Activated CD8-positive, alpha-beta memory T cell treated with anti-CD3 and anti-CD28 coated beads for 48 hours (primary cell): ENCODE measurements around the gene ACAA1.
"Not testable (repeated sequence)": the region's sequence is repeated elsewhere in the genome, so short reads cannot be mapped to it uniquely, and the experiment has no call there.

Experiments
- DNase-seq, 3 experiments: peaks; one replicate each; pipeline ENCODE4 v3.0.0-alpha.2; 2020; ENCODE audit warnings: low read depth in 2 of 3, low spot score in 2 of 3

ACAA1 gene

DNA sequence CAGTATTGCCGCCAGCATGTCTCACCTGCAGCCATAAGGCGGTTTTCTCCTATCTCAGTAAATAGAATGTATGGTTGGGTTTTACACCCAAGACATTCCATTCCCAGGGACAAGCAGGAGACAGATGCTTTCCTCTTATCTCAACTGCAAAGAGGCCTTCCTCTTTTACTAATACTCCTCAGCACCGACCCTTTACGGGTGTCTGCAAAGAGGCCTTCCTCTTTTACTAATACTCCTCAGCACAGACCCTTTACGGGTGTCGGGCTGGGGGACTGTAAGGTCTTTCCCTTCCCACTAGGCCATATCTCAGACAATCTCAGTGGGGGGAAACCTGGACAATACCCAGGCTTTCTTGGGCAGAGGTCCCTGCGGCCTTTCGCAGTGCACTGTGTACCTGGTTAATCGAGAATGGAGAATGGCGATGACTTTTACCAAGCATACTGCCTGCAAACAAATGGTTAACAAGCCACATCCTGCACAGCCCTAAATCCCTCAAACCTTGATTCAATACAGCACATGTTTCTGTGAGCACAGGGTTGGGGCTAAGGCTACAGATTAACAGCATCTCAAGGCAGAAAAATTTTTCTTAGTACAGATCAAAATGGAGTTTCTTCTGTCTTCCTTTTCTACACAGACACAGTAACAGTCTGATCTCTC lies 1.2 kb downstream of the ACAA1 start:
- DNase-seq: not testable (repeated sequence)

GRCh38 chr3:38134517-38135143 lies 2.3 kb downstream of the ACAA1 start:
- DNase-seq: not testable (repeated sequence)

DNA sequence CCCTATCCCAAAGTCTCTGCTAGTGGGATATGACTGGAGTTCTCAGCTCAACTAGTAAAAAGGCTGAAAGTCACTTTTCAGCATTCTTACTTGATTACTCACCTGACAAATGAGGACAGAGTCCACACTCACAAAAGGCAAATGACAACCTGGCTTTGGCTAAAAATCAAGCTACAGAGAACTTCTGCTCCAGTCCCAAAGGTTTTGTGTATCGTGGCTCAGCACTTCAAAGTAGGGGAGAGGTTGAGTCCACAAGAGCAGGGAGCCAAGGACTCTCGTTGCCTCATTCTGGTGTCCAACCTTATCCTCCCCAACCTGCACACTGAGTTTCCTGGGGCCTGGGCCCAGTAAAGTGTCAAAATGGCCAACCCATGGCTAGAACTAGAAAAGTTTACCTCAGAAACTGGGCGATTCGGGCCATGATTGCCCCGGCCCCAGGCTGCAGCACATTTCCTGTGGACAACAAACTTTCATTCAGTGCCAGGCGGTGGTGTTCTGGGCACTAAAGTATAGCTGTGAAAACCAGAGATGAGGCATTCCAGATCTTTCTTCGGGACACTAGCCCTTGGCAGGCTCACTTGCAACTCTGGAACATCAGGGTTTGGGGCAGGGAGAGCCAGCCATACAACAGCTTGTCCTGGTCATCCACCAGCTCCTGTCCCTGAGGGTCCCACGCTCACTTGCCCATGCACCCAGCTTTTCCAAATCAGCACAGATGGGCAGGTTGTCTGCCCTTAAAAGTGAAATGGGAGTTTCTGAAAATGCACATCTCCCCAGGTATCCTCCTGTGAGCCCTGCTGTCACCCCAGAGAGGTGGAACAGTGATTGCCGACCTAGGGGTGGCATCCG lies 3.1 kb downstream of the ACAA1 start:
- no peak for DNase-seq

GRCh38 chr3:38133209-38133556 lies 3.7 kb downstream of the ACAA1 start:
- DNase-seq: no peak

- no peak for DNase-seq
Measured at GRCh38 chr3:38131621-38132369, 5.1 kb downstream of the ACAA1 start.

GRCh38 chr3:38130631-38131065 lies 6.3 kb downstream of the ACAA1 start:
- no peak for DNase-seq

DNA sequence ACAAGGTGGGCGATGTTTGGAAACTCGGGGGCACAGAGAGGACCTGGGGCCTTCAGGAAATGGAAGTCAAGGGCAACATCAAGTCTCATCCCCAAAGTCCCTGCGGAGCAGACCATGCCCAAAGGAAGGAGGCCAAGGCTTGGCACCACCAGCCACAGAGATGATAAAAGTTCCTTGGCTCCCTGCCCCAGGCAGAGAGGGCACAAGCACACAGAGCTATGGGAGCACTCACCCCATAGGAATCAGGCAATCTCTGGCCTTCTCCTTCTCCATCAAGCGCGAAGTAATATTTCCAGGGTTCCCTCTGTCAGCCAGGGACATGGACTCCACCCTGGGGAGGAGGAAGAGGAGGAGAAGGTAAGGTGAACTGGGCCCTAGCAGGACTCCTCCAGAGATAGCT lies 7.9 kb downstream of the ACAA1 start:
- DNase-seq: no peak

GRCh38 chr3:38128303-38128655 lies 8.6 kb downstream of the ACAA1 start:
- no peak for DNase-seq

DNA sequence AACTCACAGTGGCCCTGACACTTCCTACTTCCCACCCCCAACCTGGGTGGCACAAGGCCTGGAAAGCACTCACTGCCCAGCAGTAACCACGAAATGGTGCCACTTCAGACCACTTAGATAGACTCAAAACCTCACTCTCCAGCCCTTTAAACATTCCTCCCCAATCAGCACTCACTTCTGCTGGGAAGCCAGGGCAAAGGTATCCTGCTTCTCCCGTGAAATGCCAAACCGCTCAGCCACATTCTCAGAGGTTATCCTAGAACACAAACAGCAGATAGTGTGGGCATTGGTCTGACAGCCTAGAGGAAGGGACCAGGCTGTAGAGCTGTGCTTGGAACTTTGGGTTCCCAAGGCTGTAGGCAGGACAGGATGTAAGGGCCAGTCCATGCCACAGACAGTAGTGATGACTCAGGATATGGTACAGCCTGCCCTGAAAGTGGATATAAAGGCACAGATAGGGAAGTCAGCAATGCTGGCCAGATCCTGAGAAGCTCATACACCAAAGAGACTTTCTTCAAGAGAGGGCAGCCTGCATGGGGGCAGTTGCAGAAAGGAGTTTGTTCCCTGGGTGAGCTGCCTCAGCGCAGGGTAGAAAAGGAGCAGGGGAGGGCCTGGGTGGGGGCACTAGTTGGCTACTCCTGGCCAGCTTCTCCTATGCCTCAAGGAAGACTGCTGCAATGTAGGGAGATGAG lies 9.2 kb downstream of the ACAA1 start:
- DNase-seq: no peak

DNA sequence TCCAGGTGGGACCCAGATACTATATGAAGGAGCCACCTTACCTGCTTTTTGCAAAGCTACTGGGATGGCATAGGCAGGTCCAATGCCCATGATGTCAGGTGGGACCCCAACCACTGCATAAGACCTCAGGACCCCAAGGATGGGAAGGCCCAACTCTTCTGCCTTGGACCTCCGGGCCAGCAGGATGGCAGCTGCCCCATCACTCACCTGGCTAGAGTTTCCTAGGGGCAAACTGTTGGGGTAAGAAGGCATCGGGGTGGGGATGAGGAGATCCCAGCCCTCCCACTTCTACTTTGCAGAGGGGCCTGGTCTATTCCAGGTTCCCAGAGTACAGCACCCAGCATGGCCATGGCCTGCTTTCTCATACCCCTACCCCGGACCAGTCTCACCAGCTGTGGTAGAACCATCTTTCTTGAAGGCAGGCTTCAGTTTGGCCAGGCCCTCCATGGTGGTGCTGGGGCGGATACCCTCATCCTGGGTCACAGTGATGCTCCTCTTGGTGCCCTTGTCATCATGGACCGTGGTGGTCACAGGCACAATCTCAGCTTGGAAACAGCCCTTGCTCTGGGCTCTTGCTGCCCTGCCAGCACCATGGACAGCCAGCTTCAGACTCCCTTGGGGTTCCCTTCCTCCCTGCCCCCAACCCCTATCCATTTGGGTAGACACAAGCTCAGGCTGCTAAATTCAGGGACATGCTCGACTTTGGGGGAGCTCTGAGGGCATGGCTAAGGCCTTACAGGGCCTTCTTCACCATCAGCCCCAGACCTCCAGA lies 10.6 kb downstream of the ACAA1 start:
- DNase-seq: no peak

DNA sequence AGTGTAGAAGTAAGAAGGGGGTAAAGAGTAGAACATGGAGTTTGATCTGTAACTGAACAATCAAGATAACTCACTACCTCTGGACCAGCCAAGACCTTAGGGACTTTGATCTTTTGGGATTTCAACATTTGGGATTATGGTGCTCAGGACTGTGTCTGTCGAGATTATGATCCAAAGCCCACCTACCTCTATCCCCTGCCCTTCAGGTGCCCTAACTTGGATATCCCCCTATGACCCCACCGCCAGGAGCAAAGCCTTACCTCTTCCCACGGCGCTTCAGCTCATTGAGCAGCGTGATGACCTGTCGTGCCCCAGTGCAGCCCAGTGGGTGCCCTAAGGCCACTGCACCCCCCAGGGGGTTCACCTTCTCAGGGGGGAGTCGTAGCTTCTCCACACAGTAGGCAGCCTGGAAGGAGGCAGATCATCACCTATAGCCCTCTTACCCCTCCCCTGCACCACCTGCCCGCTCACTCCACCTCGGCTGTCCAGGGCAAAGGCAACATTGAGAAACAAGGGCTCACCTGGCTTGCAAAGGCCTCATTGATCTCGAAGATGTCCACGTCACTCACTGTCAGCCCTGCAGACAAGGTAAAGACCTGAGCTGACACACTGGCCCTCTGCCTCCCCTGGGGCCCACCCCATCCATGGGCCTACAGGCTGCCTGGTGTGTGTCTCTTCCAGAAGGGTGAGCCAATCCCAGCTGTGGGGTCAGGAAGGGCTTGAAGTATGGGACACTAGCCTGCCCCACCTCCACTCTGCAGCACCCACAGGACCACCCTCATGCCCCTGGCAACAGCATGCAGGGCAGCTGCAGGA lies 11.4 kb downstream of the ACAA1 start:
- DNase-seq: no peak

GRCh38 chr3:38124324-38125122 lies 12.4 kb downstream of the ACAA1 start:
- DNase-seq: no peak

- no peak for DNase-seq
Measured at GRCh38 chr3:38122712-38123290, 14.1 kb downstream of the ACAA1 start.

DNA sequence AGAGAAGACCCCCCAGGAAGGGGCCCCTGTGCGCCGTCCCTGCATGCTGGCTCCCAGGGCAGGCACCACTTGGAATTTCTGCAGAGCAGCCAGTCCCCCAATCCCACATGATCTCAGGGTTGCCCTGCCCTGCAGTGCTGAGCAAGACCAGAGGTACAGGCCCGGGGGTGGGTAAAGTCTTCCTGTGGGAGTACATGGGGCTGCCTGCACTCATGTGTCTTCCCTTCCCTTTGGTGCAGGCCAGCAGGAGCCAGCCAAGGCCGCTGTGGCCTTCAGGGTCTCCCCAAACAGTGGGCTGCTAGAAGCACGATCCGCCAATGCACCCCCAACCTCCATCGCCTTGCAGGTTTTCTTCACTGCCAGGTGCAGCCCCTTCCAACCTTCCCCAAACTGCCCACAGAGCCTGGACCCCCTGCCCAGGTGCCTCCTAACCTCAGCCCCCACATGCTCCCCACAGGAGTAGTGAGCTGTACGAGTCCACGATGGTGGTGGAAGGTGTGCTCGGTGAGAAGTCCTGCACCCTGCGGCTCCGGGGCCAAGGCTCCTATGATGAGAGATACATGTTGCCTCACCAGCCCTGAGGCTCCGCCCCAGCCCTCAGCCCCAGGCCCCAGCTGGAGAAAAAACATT lies 15.0 kb downstream of the ACAA1 start:
- no peak for DNase-seq

DNA sequence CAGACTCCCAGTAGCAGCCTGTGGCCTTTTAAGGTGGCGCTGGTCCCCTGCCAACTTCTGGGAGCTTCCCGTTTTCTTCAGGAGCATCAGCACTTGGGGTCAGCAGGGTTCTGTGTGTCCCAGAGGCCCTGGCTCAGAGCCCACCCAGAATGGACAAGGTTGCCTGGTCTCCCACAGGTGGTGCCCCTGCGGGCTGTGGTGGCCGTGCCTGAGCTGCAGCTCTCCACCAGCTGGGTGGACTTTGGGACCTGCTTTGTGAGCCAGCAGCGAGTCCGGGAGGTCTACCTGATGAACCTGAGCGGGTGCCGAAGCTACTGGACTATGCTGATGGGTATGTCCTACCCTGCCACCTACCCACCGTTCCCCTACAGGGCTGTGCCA lies 15.5 kb downstream of the ACAA1 start:
- DNase-seq: no peak

DNA sequence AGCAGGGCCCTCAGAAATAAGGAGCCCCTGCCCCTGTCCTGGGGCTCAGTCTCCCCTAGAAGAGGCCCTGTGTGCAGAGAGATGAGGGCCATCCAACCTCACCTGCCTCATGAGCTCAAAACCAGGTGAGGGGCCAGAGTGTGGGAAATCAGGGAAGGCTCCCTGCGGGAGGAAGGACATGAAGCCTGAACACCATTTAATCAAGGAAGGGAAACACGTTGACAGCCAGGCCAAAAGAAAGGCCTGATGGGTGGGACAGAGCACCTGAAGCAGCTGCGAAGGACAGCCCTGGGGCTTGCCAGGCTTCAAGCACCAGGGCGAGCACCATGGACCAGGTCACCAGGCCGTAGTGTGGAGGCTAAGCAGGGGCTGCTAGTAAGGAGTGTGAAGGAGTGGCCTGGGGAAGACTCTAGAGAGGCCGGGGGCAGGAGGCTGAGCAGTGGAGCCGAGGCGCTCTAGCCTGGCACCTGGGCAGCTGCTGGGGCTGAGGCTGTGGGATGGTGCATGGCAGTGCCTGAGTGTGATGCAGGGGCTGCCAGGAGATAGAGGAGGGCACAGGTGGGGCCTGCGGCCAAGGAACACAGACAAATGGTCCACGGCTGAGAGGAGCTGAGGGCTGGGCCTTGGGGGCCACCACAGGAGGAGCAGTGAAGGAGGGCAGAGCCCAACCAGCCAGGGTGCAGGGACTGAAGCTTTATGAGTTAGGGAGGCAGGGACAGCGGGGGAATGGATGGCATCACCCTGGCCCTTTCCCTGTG lies 16.1 kb downstream of the ACAA1 start:
- no peak for DNase-seq
